ENCODE measurements around the gene PCSK2.

The PCSK2 gene

DNA sequence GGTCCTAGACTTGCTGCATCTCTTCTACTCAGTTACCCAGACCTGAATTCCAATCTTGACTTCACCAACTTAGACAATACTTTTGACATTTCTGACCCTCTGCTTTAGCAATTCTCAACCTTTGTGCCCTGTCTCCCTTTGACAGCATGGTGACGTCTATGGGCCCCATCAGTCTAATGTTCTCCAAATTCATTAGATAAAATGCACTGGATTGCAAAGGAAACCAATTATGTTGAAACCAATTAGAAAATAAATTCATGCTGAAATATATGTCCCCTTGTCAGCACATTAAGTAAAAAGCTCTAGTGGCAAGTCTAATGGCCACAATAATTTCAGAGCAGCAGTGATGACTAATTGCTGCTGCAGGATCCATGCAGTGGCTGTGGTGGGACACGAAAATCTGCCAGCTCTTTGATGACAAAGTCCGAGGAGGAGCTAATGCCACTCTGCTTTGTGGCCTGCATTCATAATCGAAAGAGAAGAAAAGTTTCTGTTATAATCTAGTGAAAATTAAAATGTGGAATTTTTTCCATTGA, 240.3 kb downstream of the PCSK2 start:
- no peaks in the 10 kb centered on the region for H3K27me3 ChIP-seq (ENCODE audit: insufficient read depth, poor library complexity, severe bottlenecking)
- DNase-seq (ENCODE audit: low spot score) (no peak), ATAC-seq (ENCODE audit: low read depth) (no peak)

DNA sequence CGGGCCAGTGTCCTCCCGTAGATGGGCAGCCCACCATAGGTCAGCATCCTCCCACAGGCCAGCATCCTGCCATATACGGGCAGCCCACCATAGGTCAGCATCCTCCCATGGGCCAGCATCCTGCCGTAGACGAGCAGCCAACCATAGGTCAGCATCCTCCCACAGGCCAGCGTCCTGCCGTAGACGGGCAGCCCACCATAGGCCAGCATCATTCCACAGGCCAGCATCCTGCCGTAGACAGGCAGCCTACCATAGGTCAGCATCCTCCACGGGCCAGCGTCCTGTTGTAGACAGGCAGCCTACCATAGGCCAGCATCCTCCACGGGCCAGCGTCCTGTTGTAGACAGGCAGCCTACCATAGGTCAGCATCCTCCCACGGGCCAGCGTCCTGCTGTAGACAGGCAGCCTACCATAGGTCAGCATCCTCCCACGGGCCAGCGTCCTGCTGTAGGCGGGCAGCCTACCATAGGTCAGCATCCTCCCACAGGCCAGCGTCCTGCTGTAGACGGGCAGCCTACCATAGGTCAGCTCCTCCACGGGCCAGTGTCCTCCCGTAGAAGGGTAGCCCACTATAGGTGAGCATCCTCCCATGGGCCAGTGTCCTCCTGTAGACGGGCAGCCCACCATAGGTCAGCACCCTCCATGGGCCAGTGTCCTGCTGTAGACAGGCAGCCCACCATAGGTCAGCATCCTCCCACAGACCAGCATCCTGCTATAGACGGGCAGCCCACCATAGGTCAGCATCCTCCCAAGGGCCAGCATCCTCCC, 241.4 kb downstream of the PCSK2 start:
- ATAC-seq (ENCODE audit: low read depth): no peak
- no peak overlapping the region for H3K4me3 ChIP-seq (ENCODE audit: severe bottlenecking)
- DNase-seq (ENCODE audit: low spot score): no peak
- H3K9me3 ChIP-seq (ENCODE audit: severe bottlenecking): no peaks in the 10 kb centered on the region
- H3K27ac ChIP-seq (ENCODE audit: poor library complexity, severe bottlenecking): no peak overlapping the region
- no peaks in the 10 kb centered on the region for H3K4me1 ChIP-seq (ENCODE audit: insufficient read depth, poor library complexity, severe bottlenecking)
- H3K36me3 ChIP-seq (ENCODE audit: low read depth): no peaks in the 10 kb centered on the region
- no peaks in the 10 kb centered on the region for H3K27me3 ChIP-seq (ENCODE audit: insufficient read depth, poor library complexity, severe bottlenecking)
- TF ChIP-seq, protein P1, sequence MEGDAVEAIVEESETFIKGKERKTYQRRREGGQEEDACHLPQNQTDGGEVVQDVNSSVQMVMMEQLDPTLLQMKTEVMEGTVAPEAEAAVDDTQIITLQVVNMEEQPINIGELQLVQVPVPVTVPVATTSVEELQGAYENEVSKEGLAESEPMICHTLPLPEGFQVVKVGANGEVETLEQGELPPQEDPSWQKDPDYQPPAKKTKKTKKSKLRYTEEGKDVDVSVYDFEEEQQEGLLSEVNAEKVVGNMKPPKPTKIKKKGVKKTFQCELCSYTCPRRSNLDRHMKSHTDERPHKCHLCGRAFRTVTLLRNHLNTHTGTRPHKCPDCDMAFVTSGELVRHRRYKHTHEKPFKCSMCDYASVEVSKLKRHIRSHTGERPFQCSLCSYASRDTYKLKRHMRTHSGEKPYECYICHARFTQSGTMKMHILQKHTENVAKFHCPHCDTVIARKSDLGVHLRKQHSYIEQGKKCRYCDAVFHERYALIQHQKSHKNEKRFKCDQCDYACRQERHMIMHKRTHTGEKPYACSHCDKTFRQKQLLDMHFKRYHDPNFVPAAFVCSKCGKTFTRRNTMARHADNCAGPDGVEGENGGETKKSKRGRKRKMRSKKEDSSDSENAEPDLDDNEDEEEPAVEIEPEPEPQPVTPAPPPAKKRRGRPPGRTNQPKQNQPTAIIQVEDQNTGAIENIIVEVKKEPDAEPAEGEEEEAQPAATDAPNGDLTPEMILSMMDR (IDR thresholded peaks at IDR 0.05; ENCODE audit: poor library complexity, severe bottlenecking): no peak

More for the DNA sequence above, 240.3 kb downstream of the PCSK2 start:
- H3K9me3 ChIP-seq (ENCODE audit: severe bottlenecking): no peaks in the 10 kb centered on the region
- no peak overlapping the region for H3K27ac ChIP-seq (ENCODE audit: poor library complexity, severe bottlenecking)
- no peak overlapping the region for H3K4me3 ChIP-seq (ENCODE audit: severe bottlenecking)
- no peaks in the 10 kb centered on the region for H3K4me1 ChIP-seq (ENCODE audit: insufficient read depth, poor library complexity, severe bottlenecking)
- no peaks in the 10 kb centered on the region for H3K36me3 ChIP-seq (ENCODE audit: low read depth)
- TF ChIP-seq, protein P1 (IDR thresholded peaks at IDR 0.05; ENCODE audit: poor library complexity, severe bottlenecking): no peak

DNA sequence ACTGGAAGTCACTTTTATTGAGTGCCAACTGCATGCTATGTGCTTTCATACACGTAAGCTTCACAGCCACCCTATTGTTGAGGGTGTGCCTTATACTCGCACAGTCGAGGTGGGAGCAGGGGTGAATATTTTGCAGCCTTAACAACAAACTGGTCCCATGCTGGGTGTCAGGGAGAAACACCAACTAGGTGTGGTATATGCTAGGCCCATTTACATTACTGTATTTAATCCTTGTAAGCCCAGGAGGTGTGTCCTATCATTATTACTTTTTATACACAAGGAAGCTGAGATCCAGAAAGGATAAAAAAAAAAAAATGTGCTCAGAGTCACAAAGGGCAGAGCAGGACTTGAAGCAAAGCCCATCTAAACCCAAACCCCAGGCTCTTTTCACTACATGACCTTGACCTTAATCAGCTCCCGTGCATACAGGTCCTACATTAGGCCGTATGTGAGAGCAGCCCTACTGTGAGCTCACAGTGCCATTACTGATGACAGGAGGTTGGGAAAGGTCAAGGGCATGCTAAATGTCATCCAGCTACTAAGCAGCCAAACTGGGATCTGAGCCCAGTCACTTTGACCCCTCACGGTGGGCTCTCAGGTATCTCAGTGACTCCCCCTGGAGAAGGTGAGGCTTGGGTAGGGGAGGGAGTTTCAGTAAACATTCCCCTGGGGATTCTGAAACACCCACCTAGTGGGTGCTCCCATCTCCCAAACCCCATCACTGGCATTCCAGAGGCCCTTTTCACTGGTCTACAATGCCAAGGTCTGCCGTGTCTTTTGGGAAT, 242.6 kb downstream of the PCSK2 start:
- TF ChIP-seq, protein P1 (IDR thresholded peaks at IDR 0.05; ENCODE audit: poor library complexity, severe bottlenecking): no peak
- Histone ChIP-seq H3K9me3 (ENCODE audit: severe bottlenecking) (no peaks in the 10 kb centered on the region), H3K4me3 (ENCODE audit: severe bottlenecking) (no peak overlapping the region), H3K4me1 (ENCODE audit: insufficient read depth, poor library complexity, severe bottlenecking) (no peaks in the 10 kb centered on the region), H3K36me3 (ENCODE audit: low read depth) (no peaks in the 10 kb centered on the region), H3K27me3 (ENCODE audit: insufficient read depth, poor library complexity, severe bottlenecking) (no peaks in the 10 kb centered on the region), H3K27ac (ENCODE audit: poor library complexity, severe bottlenecking) (no peak overlapping the region)
- ATAC-seq (ENCODE audit: low read depth) (no peak), DNase-seq (ENCODE audit: low spot score) (no peak)

DNA sequence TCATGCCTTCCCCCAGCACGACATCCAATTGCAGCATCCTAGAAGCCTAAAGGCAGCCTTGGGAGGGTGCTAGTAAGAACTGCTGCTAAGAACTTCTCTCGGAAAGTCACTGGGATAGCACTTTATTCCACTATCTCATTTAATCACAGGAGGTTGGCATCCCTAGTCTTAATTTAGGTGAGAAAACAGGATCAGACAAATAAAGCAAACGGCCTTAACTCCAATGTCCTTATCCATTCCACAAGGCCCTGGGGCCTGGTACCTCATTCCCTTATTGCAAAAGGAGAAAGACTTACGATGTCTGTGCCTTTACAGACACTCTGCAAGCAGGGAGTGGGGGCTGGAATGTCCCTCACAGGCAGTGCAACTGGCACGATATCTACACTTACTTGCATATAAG, 243.7 kb downstream of the PCSK2 start:
- no peaks in the 10 kb centered on the region for H3K27me3 ChIP-seq (ENCODE audit: insufficient read depth, poor library complexity, severe bottlenecking)
- no peaks in the 10 kb centered on the region for H3K36me3 ChIP-seq (ENCODE audit: low read depth)
- H3K27ac ChIP-seq (ENCODE audit: poor library complexity, severe bottlenecking): no peak overlapping the region
- no peaks in the 10 kb centered on the region for H3K9me3 ChIP-seq (ENCODE audit: severe bottlenecking)
- TF ChIP-seq, protein P1 (IDR thresholded peaks at IDR 0.05; ENCODE audit: poor library complexity, severe bottlenecking): no peak
- H3K4me1 ChIP-seq (ENCODE audit: insufficient read depth, poor library complexity, severe bottlenecking): no peaks in the 10 kb centered on the region
- DNase-seq (ENCODE audit: low spot score): no peak
- no peak overlapping the region for H3K4me3 ChIP-seq (ENCODE audit: severe bottlenecking)
- no peak for ATAC-seq (ENCODE audit: low read depth)
